GM10266 (cell line): Measurements from ENCODE around the gene PDIA5.

Experiments
- DNase-seq: peaks from one replicate; pipeline ENCODE4 v3.0.0; 2012; ENCODE audit errors: extremely low spot score
- CTCF ChIP-seq: IDR thresholded peaks from 2 replicates; pipeline ENCODE4 v1.5.1; 2012; ENCODE audit warnings: mild to moderate bottlenecking, low read depth; ENCODE audit not compliant: control insufficient read depth, insufficient read depth; ENCODE audit errors: missing control alignments

The PDIA5 gene

DNA sequence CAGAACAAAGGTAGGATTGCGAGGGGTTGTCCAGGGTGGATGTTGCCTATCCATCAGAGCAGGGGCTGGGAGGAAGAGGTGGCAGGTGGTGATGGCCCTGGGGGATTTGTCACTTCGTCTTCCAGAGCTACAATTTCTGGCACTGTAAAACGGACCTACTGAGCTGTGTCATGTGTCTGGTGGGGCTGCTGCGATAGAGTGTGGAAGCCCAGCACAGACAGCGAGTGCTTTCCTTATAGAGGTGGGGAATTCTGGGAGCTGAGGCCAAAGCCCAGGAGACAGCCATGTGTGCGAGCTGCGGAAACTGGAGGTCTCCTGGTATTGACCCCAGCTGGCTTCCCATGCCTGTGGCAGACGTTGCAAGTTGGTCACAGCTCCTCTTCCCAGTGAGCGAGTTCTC, 73.7 kb downstream of the PDIA5 start:
- DNase-seq, result no peak
- TF ChIP-seq CTCF, result no peak

DNA sequence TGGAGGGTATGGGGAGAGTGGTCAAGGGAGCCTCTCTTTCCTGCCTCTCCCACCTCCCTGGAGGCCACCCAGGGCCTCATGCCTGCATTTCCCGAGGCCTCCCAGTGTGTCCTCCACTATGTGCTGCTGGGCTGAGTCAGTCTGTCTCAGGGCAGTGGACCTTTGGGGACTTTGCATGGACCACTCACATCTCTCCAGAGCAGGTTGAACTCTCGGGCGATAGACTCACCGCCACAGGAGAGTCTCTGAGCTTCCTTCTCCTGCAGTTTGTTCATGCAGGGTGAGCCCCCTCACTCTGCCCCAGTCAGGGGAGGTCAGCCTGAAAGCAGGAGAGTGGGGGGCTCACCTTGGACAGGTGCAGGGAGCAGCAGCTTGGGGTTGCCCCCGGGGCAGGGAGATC, 74.5 kb downstream of the PDIA5 start:
- no peak for DNase-seq
- TF ChIP-seq CTCF, result no peak

DNA sequence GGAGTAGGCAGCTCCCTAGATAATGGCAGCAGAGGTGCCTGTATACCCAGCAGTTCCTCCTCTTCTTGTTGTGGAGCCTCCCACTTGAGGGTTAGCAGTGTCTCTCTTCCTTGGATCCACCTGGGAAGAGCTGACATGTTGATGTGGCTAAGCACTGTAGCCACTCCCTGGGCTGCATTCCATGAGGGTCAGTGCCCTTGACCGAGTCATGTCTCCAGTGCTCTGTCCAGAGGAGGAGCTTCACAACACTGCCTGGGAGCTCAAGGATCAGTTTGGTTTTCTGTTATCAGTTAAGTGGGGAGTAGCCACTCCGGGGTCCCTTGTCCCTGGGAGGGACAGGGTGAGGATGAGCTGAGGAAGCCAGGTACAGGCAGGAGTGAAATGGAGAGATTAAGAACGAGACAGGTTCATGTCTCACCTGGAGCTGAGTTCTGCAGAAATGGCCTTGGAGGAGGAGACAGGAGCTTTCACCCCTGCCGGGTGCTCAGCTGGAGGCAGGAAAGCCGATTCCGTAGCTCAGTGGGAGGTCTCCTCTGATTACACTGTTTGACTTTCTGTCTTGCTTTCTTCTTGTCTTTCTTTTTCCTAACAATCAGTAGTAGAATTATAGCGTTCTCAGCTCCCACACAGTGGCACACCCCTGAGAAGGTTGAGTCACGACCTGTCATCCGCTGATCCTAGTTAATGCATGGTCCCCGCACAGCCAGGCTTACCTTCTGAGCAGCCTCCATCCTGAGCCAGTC, 77.0 kb downstream of the PDIA5 start:
- no peak for DNase-seq
- no peak for TF ChIP-seq CTCF

DNA sequence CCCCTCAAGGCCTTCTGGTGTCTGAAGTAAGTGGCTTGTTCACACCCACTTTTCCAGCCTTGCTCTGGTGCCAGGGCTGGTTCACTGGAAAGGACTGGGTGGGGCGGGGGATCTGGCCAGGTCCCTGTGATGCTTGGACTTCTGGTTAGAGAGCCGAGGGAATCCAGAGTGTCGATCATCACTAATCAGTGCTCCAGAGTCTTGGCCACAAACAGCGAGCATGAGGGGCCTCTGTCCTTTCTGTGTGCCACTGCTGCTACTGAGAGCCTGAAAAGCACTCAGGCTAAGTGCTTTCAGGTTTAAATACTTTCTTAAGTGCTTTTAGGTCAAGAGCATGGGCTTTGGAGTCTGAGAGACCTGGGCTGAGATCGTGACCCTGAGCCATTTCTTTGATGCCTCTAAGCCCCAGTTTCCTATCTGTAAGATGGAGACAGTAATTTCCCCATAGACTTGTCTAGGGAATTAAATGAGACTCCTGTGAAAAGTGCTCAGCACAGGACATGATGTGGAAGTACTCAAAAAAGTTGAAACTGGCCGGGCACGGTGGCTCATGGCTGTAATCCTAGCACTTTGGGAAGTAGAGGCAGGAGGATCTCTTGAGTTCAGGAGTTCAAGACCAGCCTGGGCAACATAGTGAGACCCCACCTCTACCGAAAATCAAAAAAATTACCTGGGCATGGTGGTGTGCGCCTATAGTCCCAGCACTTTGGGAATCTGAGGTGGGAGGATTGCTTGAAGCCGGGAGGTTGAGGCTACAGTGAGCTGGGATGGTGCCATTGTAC, 81.1 kb downstream of the PDIA5 start:
- no peak for DNase-seq
- no peak for TF ChIP-seq CTCF

GRCh38 chr3:123148772-123149171, 81.9 kb downstream of the PDIA5 start:
- DNase-seq, result no peak
- no peak for TF ChIP-seq CTCF

- DNase-seq, result no peak
- no peak for TF ChIP-seq CTCF
Observed at GRCh38 chr3:123149525-123149924, 82.7 kb downstream of the PDIA5 start.
